Stimulated activated CD8-positive, alpha-beta memory T cell treated with anti-CD3 and anti-CD28 coated beads, Interleukin-2, amount 100 ng/mL, for 48 hours (primary cell): ENCODE measurements around the gene IMMT.
"Not testable (repeated sequence)": the region's sequence is repeated elsewhere in the genome, so short reads cannot be mapped to it uniquely, and the experiment has no call there.

Experiments used
- DNase-seq, 2 donors: peaks; one replicate each; pipeline ENCODE4 v3.0.0-alpha.2; 2020; ENCODE audit warnings: low read depth in 2 of 2

Gene IMMT

GRCh38 chr2:86195055-86195807 lies at the start of gene IMMT:
Gene IMMT, minus strand, starts transcription at chr2:86195462. Its CDS starts 80 bp downstream, at chr2:86195382.
- DNase-seq, result peak; percentile 89 to 94

- DNase-seq, result not testable (repeated sequence)
Measured at GRCh38 chr2:86244781-86245180, 49.5 kb upstream of the IMMT start.

- DNase-seq, result no peak
Measured at GRCh38 chr2:86243950-86244733, 48.9 kb upstream of the IMMT start.

GRCh38 chr2:86243272-86243671 lies 48.0 kb upstream of the IMMT start:
- DNase-seq, result no peak

- no peak for DNase-seq
Measured at GRCh38 chr2:86241611-86242010, 46.3 kb upstream of the IMMT start.

DNA sequence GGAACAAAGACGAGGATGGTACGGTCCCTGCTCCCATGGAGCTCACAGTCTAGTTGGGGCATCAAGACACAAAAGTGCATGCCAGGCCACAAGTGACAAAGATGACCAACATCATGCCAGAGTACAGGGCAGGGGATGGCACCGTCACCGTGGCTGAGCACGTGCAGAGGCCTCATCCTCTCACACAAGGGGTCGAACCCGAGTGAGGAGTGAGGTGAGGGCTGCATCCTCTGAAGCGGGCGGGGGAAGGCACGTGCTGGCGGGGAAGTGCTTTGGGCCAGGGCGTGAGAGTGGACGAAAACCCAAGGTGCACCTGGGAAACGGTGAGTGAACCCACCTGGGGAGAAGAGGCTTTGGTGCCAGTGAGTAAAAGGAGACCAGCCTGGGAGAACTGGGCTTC lies 45.0 kb upstream of the IMMT start:
- no peak for DNase-seq

GRCh38 chr2:86239745-86240144 lies 44.5 kb upstream of the IMMT start:
- DNase-seq, result no peak

- DNase-seq, result no peak
Measured at GRCh38 chr2:86239326-86239725, 44.1 kb upstream of the IMMT start.

DNA sequence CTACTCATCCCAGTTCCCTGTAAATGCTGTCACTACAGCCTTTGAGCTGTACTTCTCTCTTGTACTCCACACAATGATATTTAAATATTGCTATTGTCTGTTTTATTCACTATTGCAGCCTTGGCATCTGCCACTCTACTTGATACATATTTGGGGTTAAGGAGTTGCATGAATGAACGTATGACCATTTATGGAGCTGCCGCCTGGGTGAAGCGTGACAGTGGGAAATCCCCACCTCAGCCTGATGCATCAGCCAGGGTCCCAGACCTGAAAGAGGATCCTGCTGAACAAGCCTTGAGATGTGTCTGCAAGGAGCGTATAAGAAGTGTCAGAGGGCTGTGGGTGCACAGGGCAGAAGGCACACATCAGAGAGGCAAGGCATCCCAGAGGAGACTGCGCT lies 43.1 kb upstream of the IMMT start:
- DNase-seq, result peak; percentile 16 to 23

GRCh38 chr2:86237172-86237571 lies 41.9 kb upstream of the IMMT start:
- DNase-seq, result no peak

DNA sequence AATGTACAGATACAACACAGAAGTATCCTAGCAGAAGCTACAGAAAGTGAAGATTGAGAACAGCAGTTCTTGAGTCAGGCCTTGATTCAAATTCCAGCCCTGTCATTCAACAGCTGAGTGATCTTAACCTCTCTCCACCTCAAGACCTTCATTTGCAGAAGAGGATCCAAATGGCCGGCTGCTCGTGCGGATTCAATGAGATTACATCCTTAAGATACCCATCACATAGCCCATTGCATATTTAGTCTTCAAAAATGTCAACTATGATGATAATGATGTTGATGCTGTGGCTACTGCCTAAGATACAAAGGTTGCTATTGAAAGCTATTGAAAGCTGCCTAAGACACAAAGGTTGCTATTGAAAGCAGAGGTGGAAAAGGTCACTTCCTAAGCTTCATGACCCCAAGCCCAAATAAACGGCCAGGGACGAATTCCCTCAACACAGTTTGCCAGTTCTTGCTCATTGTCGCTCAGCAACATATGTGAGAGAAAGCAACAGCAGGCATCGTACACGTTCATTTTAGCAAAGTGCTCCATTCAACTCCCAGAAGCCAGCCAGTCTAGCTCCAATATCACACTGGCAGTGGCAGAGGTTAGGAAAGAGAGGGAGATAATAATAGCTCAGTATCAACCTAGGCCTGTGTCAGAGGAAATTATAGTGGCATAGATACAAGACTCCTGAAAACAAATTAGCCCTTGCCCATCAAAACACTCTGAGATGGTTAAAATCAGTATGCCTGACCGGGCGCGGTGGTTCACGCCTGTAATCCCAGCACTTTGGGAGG lies 40.1 kb upstream of the IMMT start:
- no peak for DNase-seq

DNA sequence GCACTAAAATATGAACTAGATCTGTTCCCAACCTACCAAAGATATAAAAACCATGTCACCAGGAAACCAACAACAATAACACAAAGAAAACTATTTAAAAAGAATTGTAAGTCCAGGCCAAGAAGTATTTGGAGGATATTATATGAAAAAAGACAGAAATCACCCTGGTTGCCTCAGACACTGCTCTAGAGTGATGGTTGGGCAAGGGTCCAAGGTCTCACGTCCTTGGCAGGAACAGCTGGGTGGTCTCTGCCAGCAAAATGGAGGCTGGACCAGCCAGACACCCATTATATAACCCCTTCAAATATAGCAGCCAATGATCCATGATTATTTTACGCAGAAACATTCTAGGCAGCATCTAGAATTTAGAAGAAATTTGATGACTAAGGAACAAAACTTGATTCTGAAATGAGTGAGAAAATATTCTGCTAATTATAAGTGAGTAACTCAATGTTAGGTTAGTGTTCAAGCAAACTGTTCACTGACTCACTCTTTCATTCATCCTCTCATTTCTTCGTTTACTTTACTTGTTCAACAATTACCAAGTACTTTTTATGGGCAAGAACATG lies 39.4 kb upstream of the IMMT start:
- DNase-seq, result no peak

DNA sequence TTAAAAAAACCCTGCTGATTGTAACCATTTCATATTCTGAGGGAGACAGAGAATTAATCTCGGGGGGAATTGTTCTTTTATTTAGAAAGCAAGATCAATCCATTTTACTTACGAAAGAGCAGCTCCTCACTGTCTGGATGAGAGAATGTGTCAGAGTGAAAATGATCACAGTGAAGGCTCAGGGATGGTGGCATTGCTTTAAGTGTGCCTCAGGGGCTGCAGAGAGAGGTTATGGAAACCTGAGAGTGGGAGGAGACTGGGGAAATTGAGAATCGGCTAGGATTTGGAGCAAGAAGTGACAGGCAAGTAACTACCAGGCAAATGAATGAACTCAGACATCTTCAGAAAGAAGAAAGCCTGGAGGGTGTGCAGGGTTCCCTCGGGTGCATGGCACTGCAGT lies 38.2 kb upstream of the IMMT start:
- no peak for DNase-seq

DNA sequence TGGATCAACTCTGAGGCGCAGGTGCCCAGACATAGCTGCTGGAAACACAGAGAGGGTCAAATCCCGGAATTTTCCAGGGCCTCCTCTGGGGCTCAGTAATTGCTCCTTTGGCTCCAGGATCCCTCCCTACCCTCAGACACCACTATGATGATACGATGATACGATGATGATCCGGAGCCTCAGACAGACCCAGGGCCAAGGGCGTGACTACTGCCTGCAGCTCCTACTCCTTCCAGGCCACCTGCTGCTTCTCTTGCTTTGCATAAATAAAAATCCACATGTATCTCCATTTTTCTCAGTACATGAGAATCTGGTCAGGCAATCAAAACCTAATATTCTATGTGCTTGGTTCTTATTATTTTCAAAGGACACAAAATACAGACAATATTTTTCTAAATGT lies 37.6 kb upstream of the IMMT start:
- no peak for DNase-seq

- DNase-seq, result no peak
Measured at GRCh38 chr2:86232373-86232784, 37.1 kb upstream of the IMMT start.

- no peak for DNase-seq
Measured at GRCh38 chr2:86231680-86232372, 36.6 kb upstream of the IMMT start.

DNA sequence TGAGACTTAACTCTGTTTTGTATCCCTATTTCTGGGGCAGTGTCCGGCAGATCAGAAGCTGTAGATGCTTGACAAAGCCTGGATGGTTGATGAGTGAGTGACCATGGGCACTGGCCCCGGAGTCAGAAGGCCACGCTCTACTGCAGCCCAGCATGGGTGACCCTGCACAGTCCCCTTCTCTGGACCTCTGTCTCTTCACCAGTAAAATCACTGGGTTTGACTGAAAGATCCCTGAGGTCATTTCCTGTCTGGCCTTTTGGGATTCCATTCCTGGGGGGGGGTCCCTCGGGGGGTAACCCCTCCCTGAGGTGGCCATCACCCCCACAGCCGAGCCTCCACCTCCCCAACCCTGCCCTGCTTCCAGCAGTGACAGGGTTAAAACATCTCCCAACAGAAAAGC lies 35.7 kb upstream of the IMMT start:
- DNase-seq, result no peak

- DNase-seq, result no peak
Measured at GRCh38 chr2:86229221-86229620, 34.0 kb upstream of the IMMT start.

DNA sequence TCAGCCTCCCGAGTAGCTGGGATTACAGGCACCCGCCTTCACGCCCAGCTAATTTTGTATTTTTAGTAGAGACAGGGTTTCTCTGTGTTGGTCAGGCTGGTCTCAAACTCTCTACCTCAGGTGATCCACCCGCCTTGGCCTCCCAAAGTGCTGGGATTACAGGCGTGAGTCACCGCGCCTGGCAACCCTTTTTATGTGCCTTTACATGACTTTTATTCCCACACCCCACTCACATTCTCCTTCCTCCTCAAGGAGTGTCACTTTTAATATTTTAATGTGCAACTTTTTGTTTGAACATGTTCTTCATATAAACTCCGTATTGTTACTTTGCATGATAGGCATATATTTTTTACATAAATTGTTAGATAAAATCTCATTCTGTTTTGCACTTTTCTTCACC lies 33.3 kb upstream of the IMMT start:
- not testable (repeated sequence) for DNase-seq

GRCh38 chr2:86227685-86228084 lies 32.4 kb upstream of the IMMT start:
- DNase-seq, result no peak
